DND-41 (cell line): ENCODE results near the gene DCC.

Experiments
- EZH2 ChIP-seq: IDR thresholded peaks from 3 replicates; pipeline ENCODE4 v1.6.1; 2012; ENCODE audit warnings: borderline replicate concordance, low read depth, mild to moderate bottlenecking, moderate library complexity, low read length, inconsistent platforms; ENCODE audit not compliant: severe bottlenecking
- TF ChIP-seq, protein P1 (sequence below): IDR thresholded peaks from 2 replicates; pipeline ENCODE4 v1.5.1; 2012; ENCODE audit warnings: borderline replicate concordance, low read length, moderate library complexity, mild to moderate bottlenecking; ENCODE audit not compliant: poor library complexity, severe bottlenecking; ENCODE audit errors: extremely low read depth

DNA sequence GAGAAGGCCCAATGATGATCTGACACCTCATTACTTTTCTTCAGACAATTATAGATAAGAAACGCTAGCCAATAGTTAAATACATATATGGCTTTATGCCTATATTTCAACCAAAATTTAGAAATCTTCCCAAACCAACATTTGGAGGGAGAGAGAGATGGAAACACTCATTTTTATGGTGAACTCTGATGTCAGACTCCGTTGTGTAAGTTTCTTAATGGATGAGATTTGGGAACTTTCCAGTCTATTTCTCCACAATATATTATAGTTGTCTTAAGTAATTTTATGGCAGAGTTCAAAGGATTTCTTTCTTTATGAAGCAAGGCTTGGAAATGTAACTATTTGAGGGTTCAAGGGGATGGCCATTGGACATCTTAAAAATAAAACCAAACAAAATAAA lies 407.0 kb downstream of the DCC start:
- TF ChIP-seq, protein P1, sequence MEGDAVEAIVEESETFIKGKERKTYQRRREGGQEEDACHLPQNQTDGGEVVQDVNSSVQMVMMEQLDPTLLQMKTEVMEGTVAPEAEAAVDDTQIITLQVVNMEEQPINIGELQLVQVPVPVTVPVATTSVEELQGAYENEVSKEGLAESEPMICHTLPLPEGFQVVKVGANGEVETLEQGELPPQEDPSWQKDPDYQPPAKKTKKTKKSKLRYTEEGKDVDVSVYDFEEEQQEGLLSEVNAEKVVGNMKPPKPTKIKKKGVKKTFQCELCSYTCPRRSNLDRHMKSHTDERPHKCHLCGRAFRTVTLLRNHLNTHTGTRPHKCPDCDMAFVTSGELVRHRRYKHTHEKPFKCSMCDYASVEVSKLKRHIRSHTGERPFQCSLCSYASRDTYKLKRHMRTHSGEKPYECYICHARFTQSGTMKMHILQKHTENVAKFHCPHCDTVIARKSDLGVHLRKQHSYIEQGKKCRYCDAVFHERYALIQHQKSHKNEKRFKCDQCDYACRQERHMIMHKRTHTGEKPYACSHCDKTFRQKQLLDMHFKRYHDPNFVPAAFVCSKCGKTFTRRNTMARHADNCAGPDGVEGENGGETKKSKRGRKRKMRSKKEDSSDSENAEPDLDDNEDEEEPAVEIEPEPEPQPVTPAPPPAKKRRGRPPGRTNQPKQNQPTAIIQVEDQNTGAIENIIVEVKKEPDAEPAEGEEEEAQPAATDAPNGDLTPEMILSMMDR: no peak
- TF ChIP-seq EZH2: no peak
